OCI-LY7 (cell line): ENCODE results near the gene RNF182.

Source experiments
- EZH2phosphoT487 ChIP-seq: fragments of 200-600 bp; sonication (generic); IDR thresholded peaks from 2 replicates; pipeline ENCODE4 v1.6.1; 2018; ENCODE audit warnings: low read depth, borderline replicate concordance, mild to moderate bottlenecking, mixed run types, antibody characterized with exemption, low read length, moderate library complexity, mixed read lengths
- TF ChIP-seq, protein P1 (sequence below): fragments of 200-600 bp; sonication (generic); conservative IDR thresholded peaks from 2 replicates; pipeline ENCODE4 v1.5.1; 2014; ENCODE audit warnings: mild to moderate bottlenecking, antibody characterized with exemption, low read length, moderate library complexity, mixed read lengths

DNA sequence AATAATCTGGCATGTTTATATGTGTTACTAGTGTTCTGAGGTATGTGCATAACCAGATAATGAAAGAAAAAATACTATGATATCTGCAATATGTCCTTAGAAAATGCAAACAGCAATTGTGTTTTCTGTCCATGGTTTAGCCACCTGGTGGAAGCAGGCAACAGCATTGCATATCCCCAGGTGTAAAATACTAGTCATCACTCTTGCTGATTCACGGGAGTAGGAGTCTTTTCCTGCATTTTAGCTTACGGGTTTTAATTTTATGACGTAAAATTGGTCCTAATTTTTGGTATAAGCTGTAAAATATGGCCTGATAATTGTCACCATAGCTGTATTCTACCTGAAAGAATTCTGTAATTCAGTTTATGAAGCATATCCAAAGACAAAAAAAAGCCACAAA is 2.5 kb downstream of the RNF182 start:
- no peak for TF ChIP-seq EZH2phosphoT487
- TF ChIP-seq, protein P1, sequence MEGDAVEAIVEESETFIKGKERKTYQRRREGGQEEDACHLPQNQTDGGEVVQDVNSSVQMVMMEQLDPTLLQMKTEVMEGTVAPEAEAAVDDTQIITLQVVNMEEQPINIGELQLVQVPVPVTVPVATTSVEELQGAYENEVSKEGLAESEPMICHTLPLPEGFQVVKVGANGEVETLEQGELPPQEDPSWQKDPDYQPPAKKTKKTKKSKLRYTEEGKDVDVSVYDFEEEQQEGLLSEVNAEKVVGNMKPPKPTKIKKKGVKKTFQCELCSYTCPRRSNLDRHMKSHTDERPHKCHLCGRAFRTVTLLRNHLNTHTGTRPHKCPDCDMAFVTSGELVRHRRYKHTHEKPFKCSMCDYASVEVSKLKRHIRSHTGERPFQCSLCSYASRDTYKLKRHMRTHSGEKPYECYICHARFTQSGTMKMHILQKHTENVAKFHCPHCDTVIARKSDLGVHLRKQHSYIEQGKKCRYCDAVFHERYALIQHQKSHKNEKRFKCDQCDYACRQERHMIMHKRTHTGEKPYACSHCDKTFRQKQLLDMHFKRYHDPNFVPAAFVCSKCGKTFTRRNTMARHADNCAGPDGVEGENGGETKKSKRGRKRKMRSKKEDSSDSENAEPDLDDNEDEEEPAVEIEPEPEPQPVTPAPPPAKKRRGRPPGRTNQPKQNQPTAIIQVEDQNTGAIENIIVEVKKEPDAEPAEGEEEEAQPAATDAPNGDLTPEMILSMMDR, result 0 out of 2 replicates have a peak, but pooled peaks have one; percentile 23
